GM20000 (cell line): ENCODE results near the gene THAP12.

ENCODE experiments used
- DNase-seq: peaks from one replicate; pipeline ENCODE4 v3.0.0; 2012; ENCODE audit warnings: low spot score
- TF ChIP-seq, protein P1 (sequence below): IDR thresholded peaks from 2 replicates; pipeline ENCODE4 v1.5.1; 2012; ENCODE audit warnings: mild to moderate bottlenecking, control low read depth; ENCODE audit errors: extremely low read depth, missing control alignments

THAP12 gene

DNA sequence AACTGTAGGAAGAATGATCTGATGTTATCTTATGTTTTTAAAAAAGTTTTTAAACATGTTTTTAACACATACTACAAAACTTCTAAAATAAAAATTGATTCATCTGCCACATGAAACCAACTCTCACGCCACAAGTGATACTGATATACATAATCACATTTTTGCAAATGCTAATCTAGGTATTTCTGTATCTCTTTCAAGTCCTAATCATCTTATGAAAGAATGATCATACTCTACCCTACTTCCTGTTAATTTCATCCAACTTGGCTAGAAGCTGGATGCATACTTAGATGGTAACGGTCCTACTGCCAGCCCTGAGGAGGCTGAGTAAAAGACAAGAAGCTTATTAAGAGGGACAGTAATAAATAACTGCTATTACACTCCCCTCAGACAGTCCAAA, 19.2 kb downstream of the THAP12 start:
- no peak for DNase-seq
- TF ChIP-seq, protein P1, sequence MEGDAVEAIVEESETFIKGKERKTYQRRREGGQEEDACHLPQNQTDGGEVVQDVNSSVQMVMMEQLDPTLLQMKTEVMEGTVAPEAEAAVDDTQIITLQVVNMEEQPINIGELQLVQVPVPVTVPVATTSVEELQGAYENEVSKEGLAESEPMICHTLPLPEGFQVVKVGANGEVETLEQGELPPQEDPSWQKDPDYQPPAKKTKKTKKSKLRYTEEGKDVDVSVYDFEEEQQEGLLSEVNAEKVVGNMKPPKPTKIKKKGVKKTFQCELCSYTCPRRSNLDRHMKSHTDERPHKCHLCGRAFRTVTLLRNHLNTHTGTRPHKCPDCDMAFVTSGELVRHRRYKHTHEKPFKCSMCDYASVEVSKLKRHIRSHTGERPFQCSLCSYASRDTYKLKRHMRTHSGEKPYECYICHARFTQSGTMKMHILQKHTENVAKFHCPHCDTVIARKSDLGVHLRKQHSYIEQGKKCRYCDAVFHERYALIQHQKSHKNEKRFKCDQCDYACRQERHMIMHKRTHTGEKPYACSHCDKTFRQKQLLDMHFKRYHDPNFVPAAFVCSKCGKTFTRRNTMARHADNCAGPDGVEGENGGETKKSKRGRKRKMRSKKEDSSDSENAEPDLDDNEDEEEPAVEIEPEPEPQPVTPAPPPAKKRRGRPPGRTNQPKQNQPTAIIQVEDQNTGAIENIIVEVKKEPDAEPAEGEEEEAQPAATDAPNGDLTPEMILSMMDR = no peak

GRCh38 chr11:76361374-76361773, 19.6 kb downstream of the THAP12 start:
- no peak for DNase-seq
- TF ChIP-seq, protein P1 = no peak

DNA sequence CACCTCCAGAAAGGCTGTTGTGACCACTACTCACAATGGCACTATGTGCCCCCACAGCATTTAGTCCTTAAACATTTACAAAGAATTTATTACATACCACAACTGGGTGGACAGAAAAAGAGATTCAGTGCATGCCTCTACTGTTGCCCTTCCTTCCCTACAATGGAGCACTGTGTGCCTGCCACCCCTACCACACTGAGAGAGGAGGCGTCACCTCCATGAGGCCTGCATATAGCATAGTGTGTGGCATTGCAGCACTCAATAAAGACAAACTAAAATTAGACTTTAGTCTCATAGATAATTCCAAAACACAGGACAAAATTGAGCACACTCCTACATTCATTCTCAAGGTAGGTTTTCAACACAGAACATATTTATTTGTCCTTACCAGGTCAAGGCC, 25.8 kb downstream of the THAP12 start:
- DNase-seq = no peak
- TF ChIP-seq, protein P1 = no peak

DNA sequence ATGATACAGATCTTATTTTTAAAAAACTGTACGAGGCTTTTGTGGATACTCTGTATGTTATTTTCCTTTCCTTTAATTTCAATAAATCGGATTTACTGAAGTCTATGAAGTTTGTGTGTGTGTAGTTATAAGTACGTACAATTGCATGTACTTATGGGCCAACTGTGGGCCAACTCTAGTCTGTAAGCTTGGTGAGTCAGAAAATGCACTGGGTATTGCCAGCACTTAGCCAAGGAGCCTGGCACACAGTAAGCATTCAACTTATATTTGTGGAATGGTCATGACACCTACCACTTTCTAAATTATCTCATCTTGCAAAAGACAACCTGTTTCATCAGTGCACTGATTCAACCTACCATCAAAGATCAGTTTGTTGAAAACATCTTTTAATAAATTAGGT, 32.6 kb downstream of the THAP12 start:
- DNase-seq = no peak
- TF ChIP-seq, protein P1 = no peak

GRCh38 chr11:76347466-76347865, 33.5 kb downstream of the THAP12 start:
- DNase-seq = no peak

DNA sequence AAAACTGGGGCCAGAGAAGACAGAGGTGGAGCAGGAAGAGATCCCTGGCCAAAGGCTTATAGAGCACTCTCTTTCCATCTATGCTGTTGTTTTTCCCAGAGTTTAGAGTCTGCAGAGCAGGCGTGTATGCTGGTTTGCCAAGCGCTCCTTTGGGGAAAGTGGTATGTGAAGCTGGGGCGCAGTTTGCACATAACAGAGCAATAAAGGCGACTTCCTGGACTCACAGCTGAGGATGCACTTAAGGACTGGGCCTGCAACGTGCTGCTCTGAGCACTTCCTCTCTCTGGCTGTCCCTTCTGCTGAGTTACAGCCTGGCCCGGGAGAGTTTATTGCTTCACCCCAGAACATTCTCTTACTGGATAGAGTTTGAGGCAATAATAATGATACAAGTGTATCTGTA, 41.7 kb downstream of the THAP12 start:
- DNase-seq = no peak
- TF ChIP-seq, protein P1 = no peak

More at GRCh38 chr11:76347466-76347865, 33.5 kb downstream of the THAP12 start:
- TF ChIP-seq, protein P1 = no peak

- no peak for DNase-seq
- TF ChIP-seq, protein P1 = no peak
These were observed 43.0 kb downstream of the THAP12 start for GRCh38 chr11:76337923-76338322.
